Measurements from ENCODE around the gene MAML3.

DNA sequence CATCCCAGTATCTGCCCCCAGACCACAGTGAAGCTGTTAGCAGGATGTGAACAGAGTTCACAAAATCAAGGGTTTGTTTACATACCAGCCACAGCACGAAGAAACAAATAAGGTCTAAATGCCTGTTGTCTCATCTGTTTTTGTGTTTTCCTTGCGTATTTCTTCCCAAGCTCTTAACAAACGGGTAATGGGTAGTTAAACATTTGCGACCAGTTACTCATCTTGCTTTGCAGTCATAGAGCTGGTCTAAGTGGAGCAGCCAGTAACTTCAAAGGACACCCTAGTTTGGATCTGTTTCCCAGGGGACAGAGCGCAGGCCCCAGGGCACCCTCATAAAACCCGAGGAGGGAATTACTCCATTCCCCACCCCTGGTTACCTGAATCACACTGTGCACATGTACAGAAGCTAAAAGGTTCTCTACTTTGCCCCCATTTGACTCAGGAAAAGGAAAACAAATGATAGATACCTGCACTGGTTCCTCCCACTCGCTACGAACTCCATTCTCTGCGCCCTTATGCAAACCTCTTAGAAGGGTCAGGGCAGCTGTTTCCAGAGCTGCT lies 68.8 kb downstream of the MAML3 start:
- TF ChIP-seq, protein P1, sequence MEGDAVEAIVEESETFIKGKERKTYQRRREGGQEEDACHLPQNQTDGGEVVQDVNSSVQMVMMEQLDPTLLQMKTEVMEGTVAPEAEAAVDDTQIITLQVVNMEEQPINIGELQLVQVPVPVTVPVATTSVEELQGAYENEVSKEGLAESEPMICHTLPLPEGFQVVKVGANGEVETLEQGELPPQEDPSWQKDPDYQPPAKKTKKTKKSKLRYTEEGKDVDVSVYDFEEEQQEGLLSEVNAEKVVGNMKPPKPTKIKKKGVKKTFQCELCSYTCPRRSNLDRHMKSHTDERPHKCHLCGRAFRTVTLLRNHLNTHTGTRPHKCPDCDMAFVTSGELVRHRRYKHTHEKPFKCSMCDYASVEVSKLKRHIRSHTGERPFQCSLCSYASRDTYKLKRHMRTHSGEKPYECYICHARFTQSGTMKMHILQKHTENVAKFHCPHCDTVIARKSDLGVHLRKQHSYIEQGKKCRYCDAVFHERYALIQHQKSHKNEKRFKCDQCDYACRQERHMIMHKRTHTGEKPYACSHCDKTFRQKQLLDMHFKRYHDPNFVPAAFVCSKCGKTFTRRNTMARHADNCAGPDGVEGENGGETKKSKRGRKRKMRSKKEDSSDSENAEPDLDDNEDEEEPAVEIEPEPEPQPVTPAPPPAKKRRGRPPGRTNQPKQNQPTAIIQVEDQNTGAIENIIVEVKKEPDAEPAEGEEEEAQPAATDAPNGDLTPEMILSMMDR (IDR thresholded peaks at IDR 0.05): no peak
- no peak for TF ChIP-seq POLR2A (IDR thresholded peaks at IDR 0.05)
